NOMO-1 treated with DMSO at 0.1 percent for 48 hours (cell line): Measurements from ENCODE around the gene PIGBOS1.

ENCODE experiments used
- DNase-seq: peaks from one replicate; lab custom pipeline; 2025; ENCODE audit not compliant: unreplicated experiment; lab: John Stamatoyannopoulos, UW

PIGBOS1 gene, protein sequence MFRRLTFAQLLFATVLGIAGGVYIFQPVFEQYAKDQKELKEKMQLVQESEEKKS

DNA sequence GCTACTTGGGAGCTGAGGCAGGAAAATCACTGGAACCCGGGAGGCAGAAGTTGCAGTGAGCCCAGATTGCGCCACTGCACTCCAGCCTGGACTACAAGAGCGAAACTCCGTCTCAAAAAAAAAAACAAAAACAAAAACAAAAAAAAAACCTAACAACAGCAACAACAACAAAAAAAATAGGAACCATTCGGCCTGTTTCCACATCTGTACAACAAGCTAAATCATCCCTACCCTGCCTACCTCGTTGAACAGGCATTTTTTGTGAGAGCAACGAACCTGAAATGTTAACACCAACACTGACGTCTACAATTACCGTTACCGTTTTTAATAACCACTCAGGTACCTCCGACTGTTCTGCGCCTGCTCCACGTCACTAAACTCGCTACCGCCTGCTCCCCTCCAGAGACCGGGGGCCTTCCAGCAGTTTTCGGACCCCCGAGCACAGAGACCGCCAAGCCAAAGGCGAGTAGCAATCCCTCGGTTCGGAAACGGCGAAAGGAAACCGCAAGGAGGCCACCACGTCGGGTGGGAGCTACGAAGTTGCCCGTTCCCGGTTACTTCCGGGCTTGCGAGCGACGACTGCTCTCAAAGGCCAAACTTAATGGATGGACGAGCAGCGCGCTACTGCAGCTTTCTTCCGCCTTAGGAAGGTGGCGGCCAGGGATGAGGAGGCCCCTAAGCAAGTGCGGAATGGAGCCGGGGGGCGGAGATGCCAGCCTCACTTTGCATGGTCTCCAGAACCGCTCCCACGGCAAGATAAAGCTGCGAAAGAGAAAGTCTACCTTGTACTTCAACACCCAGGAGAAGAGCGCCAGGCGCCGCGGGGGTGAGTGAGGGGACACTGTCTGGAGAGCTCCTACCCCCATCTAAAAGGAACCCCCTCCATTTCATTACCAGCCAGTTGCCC is at the start of gene PIGBOS1, which contains the start of gene PIGB:
Gene PIGBOS1 (minus strand): TSS at position 536 of the 907 bp plus-strand sequence. CDS start 1,331 bp downstream, outside the sequence.
Gene PIGB (plus strand): TSS at position 635 of the 907 bp plus-strand sequence. CDS start 29 bp downstream, at position 664.
- DNase-seq: peak; percentile 91

GRCh38 chr15:55366981-55367380 is 48.1 kb upstream of the PIGBOS1 start:
- peak; percentile 24 for DNase-seq

GRCh38 chr15:55362641-55363040 is 43.7 kb upstream of the PIGBOS1 start:
- no peak for DNase-seq

- no peak for DNase-seq
These were observed 42.1 kb upstream of the PIGBOS1 start for GRCh38 chr15:55361048-55361447.

DNA sequence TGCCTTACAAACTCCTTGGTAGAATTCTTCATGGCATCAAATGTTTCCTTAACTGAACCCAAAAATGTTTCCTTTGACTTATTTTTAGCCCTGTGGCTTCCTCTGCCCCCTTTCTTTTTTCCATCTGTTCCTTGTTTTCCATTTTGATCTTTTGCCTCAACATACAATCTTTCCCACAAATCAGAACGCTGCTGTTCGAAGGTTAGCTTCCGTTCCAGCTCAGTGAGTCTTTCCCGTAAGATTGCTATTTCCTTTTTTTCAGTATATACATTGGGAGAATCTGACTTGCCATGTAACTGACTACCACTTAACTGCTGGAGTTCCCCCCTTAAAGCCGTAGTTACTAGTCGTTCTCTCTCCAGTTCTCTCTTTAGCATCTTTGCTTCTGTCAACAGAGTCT is 41.3 kb upstream of the PIGBOS1 start:
- DNase-seq: no peak

- DNase-seq: no peak
These were observed 39.5 kb upstream of the PIGBOS1 start for GRCh38 chr15:55358471-55358870.

GRCh38 chr15:55357774-55358173 is 38.9 kb upstream of the PIGBOS1 start:
- no peak for DNase-seq

DNA sequence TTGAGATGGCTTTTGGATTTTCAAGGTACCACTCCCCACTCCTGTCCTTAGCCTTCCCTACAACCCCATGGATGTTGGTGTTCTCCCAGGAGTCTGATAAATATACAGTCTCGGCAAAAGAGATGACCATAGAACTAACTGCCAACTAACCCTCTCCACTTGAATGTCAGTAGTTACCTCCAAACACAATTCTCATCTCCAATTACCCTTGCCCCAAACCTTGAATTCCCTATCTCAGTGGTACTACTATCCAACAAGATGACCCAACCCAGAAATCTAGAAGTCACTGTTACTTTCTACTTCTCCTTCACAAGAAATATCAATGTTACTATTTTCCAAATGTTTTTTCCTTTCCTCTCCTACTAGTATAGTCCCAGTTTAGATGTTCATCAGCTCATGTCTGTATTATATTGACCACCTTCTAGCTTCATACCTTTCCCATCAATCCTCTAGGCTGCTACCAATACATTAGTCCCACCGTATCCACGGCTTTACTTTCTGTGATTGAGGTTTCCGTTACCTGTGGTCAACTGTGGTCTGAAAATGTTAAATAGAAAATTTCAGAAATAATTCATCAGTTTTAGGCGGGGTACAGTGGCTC is 38.2 kb upstream of the PIGBOS1 start:
- DNase-seq: no peak

- DNase-seq: no peak
These were observed 34.1 kb upstream of the PIGBOS1 start for GRCh38 chr15:55353025-55353424.

GRCh38 chr15:55349282-55349681 is 30.4 kb upstream of the PIGBOS1 start:
- DNase-seq: no peak

DNA sequence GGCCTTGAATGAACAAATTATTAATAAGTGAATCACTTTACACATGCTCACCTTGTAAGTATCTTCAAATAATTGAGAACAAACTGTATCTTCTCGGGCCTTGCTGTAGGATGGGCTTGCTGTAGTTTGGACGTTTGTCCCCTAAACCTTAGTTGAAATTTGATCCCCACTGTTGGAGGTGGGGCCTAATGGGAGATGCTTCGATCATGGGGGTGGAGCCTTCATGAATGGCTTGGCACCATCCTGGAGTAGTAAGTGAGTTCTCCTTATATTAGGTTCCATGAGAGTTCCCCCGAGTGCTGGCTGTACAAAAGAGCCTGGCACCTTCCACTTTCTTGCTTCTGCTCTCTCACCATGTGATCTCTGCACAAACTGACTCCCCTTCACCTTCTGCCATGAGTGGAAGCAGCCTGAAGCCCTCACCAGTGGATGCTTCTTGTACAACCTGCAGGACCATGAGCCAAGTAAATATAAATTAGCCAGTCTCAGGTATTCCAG is 29.4 kb upstream of the PIGBOS1 start:
- no peak for DNase-seq

DNA sequence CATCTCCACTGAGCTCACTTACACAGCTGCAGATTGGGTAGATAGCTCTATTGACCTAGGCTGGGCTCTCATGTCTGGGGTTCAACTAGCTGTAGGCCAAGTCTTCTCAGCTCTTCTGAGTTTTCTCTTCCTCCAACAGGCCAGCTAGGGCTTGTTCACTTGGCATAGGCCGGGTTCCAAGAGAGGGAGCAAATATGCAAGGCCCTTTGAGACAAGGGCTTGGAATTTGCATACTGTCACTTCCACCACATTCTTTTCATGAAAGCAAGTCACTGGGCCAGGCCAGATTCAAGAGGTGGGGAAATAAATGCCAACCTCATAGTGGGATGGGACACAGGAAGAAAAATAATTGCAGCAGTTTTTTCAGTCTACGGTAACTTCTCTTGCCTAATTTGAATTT is 25.3 kb upstream of the PIGBOS1 start:
- DNase-seq: peak; percentile 17

DNA sequence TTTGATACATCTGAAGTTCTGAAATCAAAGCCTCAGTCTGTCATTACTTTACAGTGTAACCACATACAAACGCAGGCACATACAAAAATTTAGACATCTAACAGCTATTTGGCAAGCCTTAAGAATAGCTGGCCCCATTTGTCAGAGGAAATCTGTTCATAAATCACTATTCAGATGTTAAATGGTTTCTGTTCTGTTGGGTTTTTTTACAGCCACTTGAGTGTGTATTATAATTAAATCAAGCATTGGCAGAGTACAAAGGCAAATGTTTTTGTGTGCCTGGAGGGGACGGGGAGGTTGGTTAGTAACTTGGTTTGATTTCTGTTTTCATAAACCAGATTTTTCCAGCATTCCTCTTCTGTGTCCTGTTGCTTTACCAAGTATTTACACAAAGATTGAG is 24.2 kb upstream of the PIGBOS1 start:
- DNase-seq: peak; percentile 2

- no peak for DNase-seq
These were observed 18.2 kb upstream of the PIGBOS1 start for GRCh38 chr15:55337160-55337559.

GRCh38 chr15:55334997-55335396 is 16.1 kb upstream of the PIGBOS1 start:
- DNase-seq: no peak

DNA sequence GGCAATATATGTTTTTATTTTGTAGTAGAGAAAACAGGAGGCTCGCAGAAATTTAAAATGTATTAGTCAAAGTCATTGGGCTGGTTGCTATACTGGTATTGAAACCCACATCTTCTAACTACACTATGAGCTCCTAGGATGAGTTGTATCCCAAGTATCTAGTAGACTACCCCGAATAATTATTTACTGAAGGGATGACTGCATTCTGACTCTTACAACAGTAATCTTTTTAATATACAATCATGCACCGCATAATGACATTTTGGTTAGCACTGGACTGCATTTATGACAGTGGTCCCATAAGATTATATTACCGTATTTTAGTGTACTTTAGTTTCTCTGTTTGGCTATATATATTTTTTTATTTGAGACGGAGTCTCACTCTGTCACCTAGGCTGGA is 15.4 kb upstream of the PIGBOS1 start:
- no peak for DNase-seq

- DNase-seq: peak; percentile 79
These were observed 8.5 kb upstream of the PIGBOS1 start for GRCh38 chr15:55327387-55327786.

GRCh38 chr15:55322467-55322866 is 3.5 kb upstream of the PIGBOS1 start:
- peak; percentile 55 for DNase-seq

GRCh38 chr15:55320963-55321362 is 2.0 kb upstream of the PIGBOS1 start:
- DNase-seq: no peak

DNA sequence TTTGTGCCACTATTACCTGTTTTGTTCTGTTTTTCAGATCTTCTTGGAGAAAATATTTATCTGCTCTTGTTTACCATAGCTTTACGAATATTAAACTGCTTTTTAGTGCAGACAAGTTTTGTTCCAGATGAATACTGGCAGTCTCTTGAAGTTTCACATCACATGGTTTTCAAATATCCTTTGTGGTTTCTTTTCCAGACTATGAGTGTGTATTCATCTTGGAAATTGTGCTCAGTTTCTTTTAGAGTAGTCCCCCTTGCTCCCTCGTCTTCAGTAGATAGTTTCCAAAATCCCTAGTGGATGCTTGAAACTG is 1.3 kb upstream of the PIGBOS1 start:
- no peak for DNase-seq

GRCh38 chr15:55319537-55320237 is 764 bp upstream of the PIGBOS1 start:
- DNase-seq: peak; percentile 65
